ENCODE measurements around the gene PEAK1. TPM values are rescaled to one million over a fixed set of nuclear protein-coding genes. Genes with fewer than 3 reads are reported as not detected.
"Not testable (repeated sequence)": the region's sequence is repeated elsewhere in the genome, so short reads cannot be mapped to it uniquely, and the experiment has no call there.

PEAK1 gene
- total RNA-seq, 2 experiments from 2014 or later, result 6.0 to 10.8 TPM

DNA sequence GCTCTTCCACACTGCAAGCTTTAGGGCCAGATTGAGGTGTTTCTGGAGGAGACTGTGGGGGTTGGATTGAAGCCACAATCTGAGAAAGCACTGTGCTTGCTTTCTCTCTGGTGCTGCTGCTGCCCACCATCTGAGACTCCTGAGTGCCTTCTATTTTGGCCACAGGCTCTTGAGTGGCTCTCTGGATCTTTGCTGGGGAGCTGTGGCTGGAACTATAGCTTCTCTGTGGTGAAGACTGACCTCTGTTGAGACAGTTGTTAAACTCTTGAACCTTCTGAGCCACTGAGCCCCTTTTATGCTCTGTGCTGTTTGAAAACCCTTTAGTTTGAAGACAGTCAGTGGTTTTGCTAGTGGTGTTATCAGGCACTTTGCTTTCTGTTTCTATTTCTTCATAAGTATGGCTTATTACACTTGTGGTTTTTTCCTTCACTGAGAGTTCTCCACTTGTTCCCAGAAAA lies 240.3 kb downstream of the PEAK1 start:
- CTCF ChIA-PET (ENCODE audit: unreplicated experiment), result interaction anchor here (1.4 kb wide), 1 partner anchor 18 kb away, joined by 4 read pairs; no protein-coding TSS in a partner anchor
- Histone ChIP-seq H3K27ac (ENCODE audit: low read depth, low read length, poor library complexity, severe bottlenecking) (no peak overlapping the region), H3K4me1 (ENCODE audit: insufficient read depth, low read length, poor library complexity, severe bottlenecking) (peaks cover 30% of the 10 kb centered on the region), H3K36me3 (ENCODE audit: insufficient read depth, low read length) (no peaks in the 10 kb centered on the region), H3K4me2 (ENCODE audit: low read length) (no peak overlapping the region), H3K9me3 (ENCODE audit: low read length) (no peaks in the 10 kb centered on the region), H2AFZ (ENCODE audit: low read length) (no peak overlapping the region), H3K4me3 (ENCODE audit: low read depth, low read length, poor library complexity, severe bottlenecking) (no peak overlapping the region), H3K79me2 (ENCODE audit: insufficient read depth, low read depth, low read length) (no peaks in the 10 kb centered on the region), H4K20me1 (ENCODE audit: insufficient read depth, low read length) (peaks cover 5% of the 10 kb centered on the region; the same call in 1 of the 2 replicates), H3K9me2 (ENCODE audit: insufficient read depth, low read length) (no peaks in the 10 kb centered on the region)
- DNase-seq (ENCODE audit: low spot score), result no peak
- no peak for TF ChIP-seq EZH2phosphoT487 (IDR thresholded peaks at IDR 0.05; ENCODE audit: borderline replicate concordance, low read depth, low read length)
- TF ChIP-seq, protein P1, sequence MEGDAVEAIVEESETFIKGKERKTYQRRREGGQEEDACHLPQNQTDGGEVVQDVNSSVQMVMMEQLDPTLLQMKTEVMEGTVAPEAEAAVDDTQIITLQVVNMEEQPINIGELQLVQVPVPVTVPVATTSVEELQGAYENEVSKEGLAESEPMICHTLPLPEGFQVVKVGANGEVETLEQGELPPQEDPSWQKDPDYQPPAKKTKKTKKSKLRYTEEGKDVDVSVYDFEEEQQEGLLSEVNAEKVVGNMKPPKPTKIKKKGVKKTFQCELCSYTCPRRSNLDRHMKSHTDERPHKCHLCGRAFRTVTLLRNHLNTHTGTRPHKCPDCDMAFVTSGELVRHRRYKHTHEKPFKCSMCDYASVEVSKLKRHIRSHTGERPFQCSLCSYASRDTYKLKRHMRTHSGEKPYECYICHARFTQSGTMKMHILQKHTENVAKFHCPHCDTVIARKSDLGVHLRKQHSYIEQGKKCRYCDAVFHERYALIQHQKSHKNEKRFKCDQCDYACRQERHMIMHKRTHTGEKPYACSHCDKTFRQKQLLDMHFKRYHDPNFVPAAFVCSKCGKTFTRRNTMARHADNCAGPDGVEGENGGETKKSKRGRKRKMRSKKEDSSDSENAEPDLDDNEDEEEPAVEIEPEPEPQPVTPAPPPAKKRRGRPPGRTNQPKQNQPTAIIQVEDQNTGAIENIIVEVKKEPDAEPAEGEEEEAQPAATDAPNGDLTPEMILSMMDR (conservative IDR thresholded peaks at IDR 0.05; ENCODE audit: low read length), result no peak
- intact Hi-C loops (cut with micrococcal nuclease; ENCODE audit: unreplicated experiment), result no loop called here
- BruUV-seq (replicated peaks), result TSS peak; percentile 61
- POLR2A ChIA-PET, result interaction anchor here (0.6 to 1.1 kb wide), 3 partner anchors 131 to 361 kb away, joined by 3 read pairs; no protein-coding TSS in a partner anchor

DNA sequence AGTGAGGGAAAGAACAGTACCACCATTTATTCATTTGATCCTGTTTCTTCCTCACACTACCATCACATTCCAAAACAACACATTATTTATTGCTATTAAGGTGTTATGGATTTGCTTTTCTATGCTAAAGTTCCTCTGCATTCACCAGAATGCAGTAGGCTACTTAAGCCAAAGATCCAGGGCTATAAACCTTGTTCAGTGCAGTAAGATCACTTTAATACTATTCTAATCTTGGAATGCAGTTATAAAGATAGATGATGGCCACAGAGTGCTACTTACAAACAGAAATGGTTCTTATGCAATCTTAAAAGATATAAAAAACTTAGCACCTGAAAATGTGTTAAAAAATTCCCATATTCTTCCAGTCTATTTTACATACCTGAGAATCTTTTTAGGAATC lies 241.5 kb downstream of the PEAK1 start:
- Histone ChIP-seq H3K4me3 (ENCODE audit: low read depth, low read length, poor library complexity, severe bottlenecking) (no peak overlapping the region), H3K27ac (ENCODE audit: low read depth, low read length, poor library complexity, severe bottlenecking) (no peak overlapping the region), H3K4me1 (ENCODE audit: insufficient read depth, low read length, poor library complexity, severe bottlenecking) (peaks cover 30% of the 10 kb centered on the region), H3K9me3 (ENCODE audit: low read length) (no peaks in the 10 kb centered on the region), H3K36me3 (ENCODE audit: insufficient read depth, low read length) (no peaks in the 10 kb centered on the region), H2AFZ (ENCODE audit: low read length) (no peak overlapping the region), H3K4me2 (ENCODE audit: low read length) (no peak overlapping the region), H4K20me1 (ENCODE audit: insufficient read depth, low read length) (peaks cover 5% of the 10 kb centered on the region; the same call in 1 of the 2 replicates), H3K9me2 (ENCODE audit: insufficient read depth, low read length) (no peaks in the 10 kb centered on the region), H3K79me2 (ENCODE audit: insufficient read depth, low read depth, low read length) (no peaks in the 10 kb centered on the region)
- no TSS peak for BruUV-seq (replicated peaks)
- POLR2A ChIA-PET, result interaction anchor here (1.1 to 1.2 kb wide), 2 partner anchors 60 to 360 kb away, joined by 3 to 4 read pairs; no protein-coding TSS in a partner anchor
- CTCF ChIA-PET (ENCODE audit: unreplicated experiment), result no interaction called here
- no peak for TF ChIP-seq EZH2phosphoT487 (IDR thresholded peaks at IDR 0.05; ENCODE audit: borderline replicate concordance, low read depth, low read length)
- TF ChIP-seq, protein P1 (conservative IDR thresholded peaks at IDR 0.05; ENCODE audit: low read length), result no peak
- DNase-seq (ENCODE audit: low spot score), result no peak
- intact Hi-C loops (cut with micrococcal nuclease; ENCODE audit: unreplicated experiment), result no loop called here

DNA sequence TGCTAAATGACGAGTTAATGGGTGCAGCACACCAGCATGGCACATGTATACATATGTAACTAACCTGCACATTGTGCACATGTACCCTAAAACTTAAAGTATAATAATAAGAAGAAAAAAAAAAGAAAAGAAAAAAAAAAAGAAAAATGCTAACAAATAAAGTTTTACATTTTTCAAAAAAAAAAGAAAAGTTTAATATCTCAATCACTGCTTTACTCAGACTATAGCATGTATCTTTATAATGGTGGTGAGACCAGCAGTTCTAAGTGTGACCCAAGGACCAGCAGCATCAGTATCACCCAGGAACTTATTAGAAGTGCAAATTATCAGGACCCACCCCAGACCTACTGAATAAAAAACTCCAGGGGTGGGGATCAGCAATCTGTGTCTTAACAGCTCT lies 243.8 kb downstream of the PEAK1 start:
- BruUV-seq (replicated peaks); H3K79me2 ChIP-seq (ENCODE audit: insufficient read depth, low read depth, low read length); intact Hi-C loops (cut with micrococcal nuclease; ENCODE audit: unreplicated experiment); H3K9me2 ChIP-seq (ENCODE audit: insufficient read depth, low read length); DNase-seq (ENCODE audit: low spot score); H3K9me3 ChIP-seq (ENCODE audit: low read length); H3K27ac ChIP-seq (ENCODE audit: low read depth, low read length, poor library complexity, severe bottlenecking); CTCF ChIA-PET (ENCODE audit: unreplicated experiment); H3K36me3 ChIP-seq (ENCODE audit: insufficient read depth, low read length); H3K4me3 ChIP-seq (ENCODE audit: low read depth, low read length, poor library complexity, severe bottlenecking); H3K4me1 ChIP-seq (ENCODE audit: insufficient read depth, low read length, poor library complexity, severe bottlenecking); H3K4me2 ChIP-seq (ENCODE audit: low read length); H2AFZ ChIP-seq (ENCODE audit: low read length); H4K20me1 ChIP-seq (ENCODE audit: insufficient read depth, low read length): not testable (repeated sequence)
- POLR2A ChIA-PET, result interaction anchor here (1.5 kb wide), 1 partner anchor 9 kb away, joined by 4 read pairs; no protein-coding TSS in a partner anchor

All from OCI-LY7 (cell line).